Psoas muscle (tissue), 8 donors: ENCODE data around the gene GALNT8. TPM values are rescaled to one million over a fixed set of nuclear protein-coding genes. Genes with fewer than 3 reads are reported as not detected.

Source experiments
- ATAC-seq, 4 donors: fragments of 200-7000 bp; cut with Tn5 transposase; one replicate each; pipeline ENCODE4 v1.9.1; 2020; ENCODE audit warnings: moderate library complexity in 3 of 4, mild to moderate bottlenecking in 2 of 4
- DNase-seq, 2 donors: peaks; one replicate each; pipeline ENCODE4 v3.0.0-alpha.2; 2020
- H3K27ac ChIP-seq: fragments of 200-600 bp; one replicate; pipeline ENCODE4 v1.8.0; 2022
- H3K27me3 ChIP-seq, 3 donors: fragments of 200-600 bp in 1 of 3; one replicate each; pipeline versions ENCODE4 v1.6.1 to v1.8.0; 2013 to 2022; ENCODE audit warnings: low read length in 2 of 3, mild to moderate bottlenecking in 2 of 3, moderate library complexity in 1 of 3; ENCODE audit not compliant: insufficient read depth in 3 of 3
- H3K36me3 ChIP-seq, 2 donors: fragments of 200-600 bp in 1 of 2; one replicate each; pipeline versions ENCODE4 v1.6.1 to v1.8.0; 2013 to 2022; ENCODE audit warnings: low read depth in 1 of 2, mild to moderate bottlenecking in 1 of 2, moderate library complexity in 1 of 2; ENCODE audit not compliant: insufficient read depth in 1 of 2
- H3K4me1 ChIP-seq: fragments of 200-600 bp; one replicate; pipeline ENCODE4 v1.8.0; 2022
- H3K4me3 ChIP-seq: fragments of 200-600 bp; one replicate; pipeline ENCODE4 v1.8.0; 2022; ENCODE audit warnings: mild to moderate bottlenecking
- H3K9me3 ChIP-seq: fragments of 200-600 bp; one replicate; pipeline ENCODE4 v1.8.0; 2022
- WGBS, 3 donors: extraction: QIAGEN DNeasy Blood & Tissue Kit; methylation state at CpG; one replicate each; pipeline versions ENCODE4 v1.1.6 to v1.1.7; 2013; 5-methylcytosine and 5-hydroxymethylcytosine counted together
- intact Hi-C, 2 donors: fragments of 100-400 bp; cut with DNase I; formaldehyde crosslinking; loops; one replicate each; pipeline versions ENCODE4 v1.11.0 to v1.14.2; 2022
- polyA plus RNA-seq, 3 donors: library from polyadenylated mRNA; stranded (reverse); fragments of 200-250 nt; gene quantifications; one replicate each; pipeline ENCODE4 v1.2.3, GENCODE V29; 2013
- total RNA-seq, 4 donors: library from RNA; stranded (reverse); fragmentation: NEBNext Ultra II Directional in 2 of 4; extraction: Animal tissue kit (Norgen Biotek cat#: 25700) in 2 of 4; gene quantifications; one replicate each; pipeline versions ENCODE4 v1.2.1 to v1.2.4, GENCODE V29; 2021 to 2023
- TF ChIP-seq, protein P1 (sequence below): fragments of 200-600 bp; IDR thresholded peaks from one replicate; pipeline ENCODE4 v1.8.0; 2022; ENCODE audit warnings: antibody characterized with exemption
- donor health status: healthy with polysubstance abuse.
- donor health status: DM: no; HTN: no; CAD: no; lungs with moderate emphysema.
- donor health status: Bipolar disorder and iron deficiency.
- donor health status: healthy.
- donor health status: DM: yes; HTN: yes; CAD: no.
- donor health status: DM: no; HTN: no; CAD: no.
- donor health status: DM: no; HTN: no; CAD: no.
- donor health status: DM: yes; HTN: yes; CAD: no.

GALNT8 gene
- total and polyA plus RNA-seq, 7 donors, result 0.11 to 0.89 (median 0.26) TPM

GRCh38 chr12:4779749-4780148 is 59.5 kb downstream of the GALNT8 start:
- no peak for DNase-seq
- 46 to 60% (median 59%) methylated on average over 8 of the region's 8 CpGs for WGBS, 3 donors
- Histone ChIP-seq H3K9me3 (no peaks in the 10 kb centered on the region), H3K27ac (no peak overlapping the region), H3K4me1 (no peaks in the 10 kb centered on the region), H3K36me3 (no peaks in the 10 kb centered on the region), H3K4me3 (no peak overlapping the region), H3K27me3 (peaks cover 0 to 7% (median 0%) of the 10 kb centered on the region in 3 donors)
- intact Hi-C loops, result no loop called here
- TF ChIP-seq, protein P1, sequence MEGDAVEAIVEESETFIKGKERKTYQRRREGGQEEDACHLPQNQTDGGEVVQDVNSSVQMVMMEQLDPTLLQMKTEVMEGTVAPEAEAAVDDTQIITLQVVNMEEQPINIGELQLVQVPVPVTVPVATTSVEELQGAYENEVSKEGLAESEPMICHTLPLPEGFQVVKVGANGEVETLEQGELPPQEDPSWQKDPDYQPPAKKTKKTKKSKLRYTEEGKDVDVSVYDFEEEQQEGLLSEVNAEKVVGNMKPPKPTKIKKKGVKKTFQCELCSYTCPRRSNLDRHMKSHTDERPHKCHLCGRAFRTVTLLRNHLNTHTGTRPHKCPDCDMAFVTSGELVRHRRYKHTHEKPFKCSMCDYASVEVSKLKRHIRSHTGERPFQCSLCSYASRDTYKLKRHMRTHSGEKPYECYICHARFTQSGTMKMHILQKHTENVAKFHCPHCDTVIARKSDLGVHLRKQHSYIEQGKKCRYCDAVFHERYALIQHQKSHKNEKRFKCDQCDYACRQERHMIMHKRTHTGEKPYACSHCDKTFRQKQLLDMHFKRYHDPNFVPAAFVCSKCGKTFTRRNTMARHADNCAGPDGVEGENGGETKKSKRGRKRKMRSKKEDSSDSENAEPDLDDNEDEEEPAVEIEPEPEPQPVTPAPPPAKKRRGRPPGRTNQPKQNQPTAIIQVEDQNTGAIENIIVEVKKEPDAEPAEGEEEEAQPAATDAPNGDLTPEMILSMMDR, result no peak
- no peak for ATAC-seq

DNA sequence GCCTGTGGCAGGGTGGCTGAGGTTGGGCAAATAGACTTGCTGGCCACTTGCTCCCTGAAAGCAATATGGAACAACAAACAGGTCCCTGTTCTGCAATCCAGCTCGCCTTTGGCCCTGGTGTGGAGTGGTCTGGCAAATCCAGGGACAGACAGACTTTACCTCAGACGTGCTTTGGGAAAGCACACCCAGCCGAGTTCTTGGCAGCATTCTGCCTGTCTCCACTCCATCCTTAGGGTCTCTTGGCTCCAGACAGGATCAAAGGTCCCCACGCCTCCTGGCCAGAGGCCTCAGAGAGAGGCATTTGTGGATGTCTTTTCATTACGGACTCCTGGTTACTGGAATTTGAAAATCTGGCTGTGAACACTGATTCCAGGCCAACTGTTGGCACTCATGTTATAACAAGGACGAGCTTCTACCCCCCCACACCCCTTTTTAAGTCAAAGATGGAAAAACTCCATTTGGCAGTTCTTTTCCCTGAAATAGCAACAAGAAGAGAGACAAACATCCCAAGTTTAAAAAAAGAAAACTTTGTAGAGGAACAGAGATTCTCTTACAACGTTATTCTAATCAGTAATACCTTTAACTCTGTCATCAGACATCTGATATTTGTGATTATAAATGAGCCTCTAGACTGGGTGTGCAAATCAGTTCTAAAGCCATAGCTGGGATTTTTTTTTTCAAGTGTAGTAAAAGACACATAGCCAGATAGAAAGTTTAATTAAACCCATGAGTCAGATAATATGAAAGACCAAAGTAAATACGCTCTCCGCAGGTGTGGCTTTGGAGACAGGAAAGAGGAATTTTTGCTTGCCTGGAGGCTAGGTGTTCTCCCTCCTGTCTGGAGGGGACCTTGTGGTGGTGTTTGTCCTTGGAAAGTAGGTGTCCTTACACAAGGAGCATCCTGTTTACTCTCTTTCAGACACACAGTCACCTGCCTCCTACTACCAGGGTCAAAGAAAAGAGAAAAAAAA is 60.7 kb downstream of the GALNT8 start:
- intact Hi-C loops, result no loop called here
- Histone ChIP-seq H3K36me3 (no peaks in the 10 kb centered on the region), H3K27me3 (peaks cover 0 to 7% (median 0%) of the 10 kb centered on the region in 3 donors), H3K27ac (no peak overlapping the region), H3K9me3 (no peaks in the 10 kb centered on the region), H3K4me3 (no peak overlapping the region), H3K4me1 (no peaks in the 10 kb centered on the region)
- no peak for ATAC-seq
- WGBS, 3 donors, result 37 to 52% (median 42%) methylated on average over 9 of the region's 9 CpGs
- TF ChIP-seq, protein P1, result no peak
- peak in 1 of 2 donors; percentile 48 for DNase-seq

GRCh38 chr12:4784404-4785054 is 64.3 kb downstream of the GALNT8 start:
- intact Hi-C loops, result no loop called here
- WGBS, 3 donors, result 76 to 85% (median 81%) methylated on average over 7 of the region's 7 CpGs
- Histone ChIP-seq H3K27me3 (peaks cover 0 to 4% (median 0%) of the 10 kb centered on the region in 3 donors), H3K4me3 (no peak overlapping the region), H3K36me3 (no peaks in the 10 kb centered on the region), H3K9me3 (no peaks in the 10 kb centered on the region), H3K4me1 (no peaks in the 10 kb centered on the region), H3K27ac (no peak overlapping the region)
- TF ChIP-seq, protein P1, result no peak
- ATAC-seq (no peak), DNase-seq (no peak)

DNA sequence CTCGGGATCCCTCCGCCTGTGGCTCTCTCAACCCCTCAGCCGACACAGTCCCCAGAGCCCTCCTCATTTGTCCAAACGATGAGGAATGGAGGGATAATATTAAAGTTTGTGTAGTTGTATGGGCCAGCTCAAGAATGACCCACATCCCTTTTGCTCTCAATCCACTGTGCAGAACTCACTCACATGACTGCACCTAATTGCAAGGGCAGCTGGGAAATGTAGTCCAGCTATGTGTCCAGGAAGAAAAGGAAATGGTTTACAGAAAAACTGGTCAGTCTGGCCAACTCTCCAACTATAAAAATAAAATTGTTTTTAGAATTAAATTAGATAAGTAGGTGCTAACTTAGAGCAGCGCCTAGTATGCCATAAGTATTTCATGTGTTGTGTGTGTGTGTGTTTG is 66.6 kb downstream of the GALNT8 start:
- H3K27ac ChIP-seq, result no peak overlapping the region
- no peak overlapping the region for H3K4me3 ChIP-seq
- DNase-seq, result no peak
- intact Hi-C loops, result no loop called here
- ATAC-seq, result no peak
- TF ChIP-seq, protein P1, result no peak
- WGBS, 3 donors, result 80 to 88% (median 86%) methylated on average over 5 of the region's 5 CpGs
- no peaks in the 10 kb centered on the region for H3K4me1 ChIP-seq
- H3K36me3 ChIP-seq, result no peaks in the 10 kb centered on the region
- no peaks in the 10 kb centered on the region for H3K27me3 ChIP-seq
- no peaks in the 10 kb centered on the region for H3K9me3 ChIP-seq
